Karpas-422 (cell line): ENCODE measurements around the gene PTGIS. TPM values are rescaled to one million over a fixed set of nuclear protein-coding genes. Genes with fewer than 3 reads are reported as not detected.
"Not testable (repeated sequence)": the region's sequence is repeated elsewhere in the genome, so short reads cannot be mapped to it uniquely, and the experiment has no call there.

Source experiments
- DNase-seq: peaks from one replicate; pipeline ENCODE4 v3.0.0-alpha.2; 2015
- H2AFZ ChIP-seq: fragments of 200-600 bp; sonication (generic); 2 replicates; pipeline ENCODE4 v1.6.1; 2014; ENCODE audit warnings: antibody characterized with exemption, low read length, mixed read lengths
- H3K27ac ChIP-seq: fragments of 200-600 bp; sonication (generic); 2 replicates; pipeline ENCODE4 v1.5.1; 2014; ENCODE audit warnings: mild to moderate bottlenecking, low read length, moderate library complexity
- H3K27me3 ChIP-seq: fragments of 200-600 bp; sonication (generic); 2 replicates; pipeline ENCODE4 v1.6.1; 2014; ENCODE audit warnings: low read length, mixed read lengths
- H3K36me3 ChIP-seq: fragments of 200-600 bp; sonication (generic); 2 replicates; pipeline ENCODE4 v1.6.1; 2014; ENCODE audit warnings: low read length, mixed read lengths; ENCODE audit not compliant: insufficient read depth
- H3K4me1 ChIP-seq: fragments of 200-600 bp; sonication (generic); 2 replicates; pipeline ENCODE4 v1.6.1; 2014; ENCODE audit warnings: mild to moderate bottlenecking, low read length, mixed read lengths
- H3K4me2 ChIP-seq: fragments of 200-600 bp; sonication (generic); 2 replicates; pipeline ENCODE4 v1.6.1; 2014; ENCODE audit warnings: low read length, low read depth, mild to moderate bottlenecking; ENCODE audit not compliant: poor library complexity, severe bottlenecking
- H3K4me3 ChIP-seq: fragments of 200-600 bp; sonication (generic); 2 replicates; pipeline ENCODE4 v1.5.1; 2014; ENCODE audit warnings: mild to moderate bottlenecking, antibody characterized with exemption, low read length, mixed read lengths
- H3K79me2 ChIP-seq: fragments of 200-600 bp; sonication (generic); 2 replicates; pipeline ENCODE4 v1.6.1; 2014; ENCODE audit warnings: mild to moderate bottlenecking, low read length, mixed read lengths
- H3K9ac ChIP-seq: fragments of 200-600 bp; sonication (generic); 2 replicates; pipeline ENCODE4 v1.6.0; 2014; ENCODE audit warnings: low read length
- H3K9me2 ChIP-seq: fragments of 200-600 bp; sonication (generic), shearing (Covaris generic); replicated peaks from 2 replicates; pipeline ENCODE4 v1.6.0; 2014; ENCODE audit warnings: mild to moderate bottlenecking, low read length, moderate library complexity; ENCODE audit not compliant: insufficient read depth
- H3K9me3 ChIP-seq: fragments of 300-700, 200-600 bp; sonication (generic); 2 replicates; pipeline ENCODE4 v1.6.1; 2014; ENCODE audit warnings: low read length, mixed read lengths
- H4K20me1 ChIP-seq: fragments of 200-600 bp; sonication (generic); 2 replicates; pipeline ENCODE4 v1.6.1; 2014; ENCODE audit warnings: mild to moderate bottlenecking, antibody characterized with exemption, low read length, low read depth; ENCODE audit not compliant: insufficient read depth
- total RNA-seq: library from RNA; depleted of rRNA; stranded (reverse); fragments of >200 nt; shearing (Covaris generic); gene quantifications from 2 replicates; pipeline ENCODE4 v1.2.3, GENCODE V29; 2014; ENCODE audit warnings: low replicate concordance

Gene PTGIS
- total RNA-seq, 1 experiment from 2014 or later: not detected

- not testable (repeated sequence) for H3K4me1 ChIP-seq, H3K9me2 ChIP-seq, H3K9ac ChIP-seq, H2AFZ ChIP-seq, H3K27ac ChIP-seq, DNase-seq, H3K27me3 ChIP-seq, H3K36me3 ChIP-seq, H3K79me2 ChIP-seq, H3K9me3 ChIP-seq, H3K4me2 ChIP-seq, H3K4me3 ChIP-seq, H4K20me1 ChIP-seq
Measured at GRCh38 chr20:49611539-49612126, 43.7 kb upstream of the PTGIS start.

- Histone ChIP-seq H4K20me1 (peaks cover 4% of the 10 kb centered on the region; the same call in 1 of the 2 replicates), H3K4me3 (no peak overlapping the region), H3K9me2 (no peaks in the 10 kb centered on the region), H3K4me1 (peaks cover 10% of the 10 kb centered on the region), H3K79me2 (no peaks in the 10 kb centered on the region), H3K27me3 (no peaks in the 10 kb centered on the region), H3K27ac (no peak overlapping the region), H3K9me3 (no peaks in the 10 kb centered on the region), H3K4me2 (peak overlapping the region; percentile 14), H2AFZ (no peak overlapping the region), H3K9ac (no peak overlapping the region), H3K36me3 (no peaks in the 10 kb centered on the region)
- peak; percentile 88 for DNase-seq
Measured at GRCh38 chr20:49610691-49611538, 43.0 kb upstream of the PTGIS start.

DNA sequence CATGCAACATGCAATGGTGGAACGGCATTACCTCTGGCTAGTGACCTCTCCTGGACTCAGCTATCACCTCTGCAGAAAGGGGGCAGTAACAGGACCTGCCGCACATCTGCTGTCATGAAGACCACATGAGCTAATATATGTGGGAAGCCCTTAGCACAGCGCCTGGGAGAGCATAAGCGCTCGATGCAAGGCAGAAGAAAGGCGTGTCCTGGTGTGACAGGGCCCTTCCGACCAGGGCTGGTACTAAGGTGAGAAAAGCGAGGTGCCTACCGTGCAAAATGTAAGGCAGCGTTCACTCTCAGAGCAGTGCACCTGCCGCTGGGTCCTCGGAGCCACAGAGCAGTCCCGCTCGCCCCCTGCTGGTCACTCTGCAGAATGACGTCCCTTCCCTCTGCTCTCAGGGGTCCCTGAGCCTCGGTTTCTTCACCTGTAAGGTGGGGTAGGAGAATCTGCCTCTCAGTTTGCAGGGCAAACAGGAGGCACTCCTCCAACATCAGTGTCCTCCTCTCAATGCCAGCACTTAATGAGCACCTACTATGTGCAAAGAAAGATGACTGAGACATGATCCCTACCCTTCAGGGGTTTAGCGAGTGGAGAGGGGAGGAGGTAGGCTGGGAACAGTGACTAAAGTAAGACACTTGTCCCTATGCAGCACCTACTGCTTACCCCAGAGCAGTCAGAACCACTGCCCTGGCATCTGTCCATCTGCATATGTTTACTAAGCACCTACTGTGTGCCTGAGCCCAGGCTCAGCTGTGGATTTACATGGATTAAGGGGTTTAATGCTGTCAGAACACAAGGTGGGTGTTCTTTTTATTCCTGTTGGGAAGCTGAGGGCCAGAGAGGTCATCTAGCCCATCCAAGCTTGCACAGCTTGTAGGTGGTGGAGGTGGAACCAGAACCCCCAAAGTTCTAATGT is 41.1 kb upstream of the PTGIS start:
- Histone ChIP-seq H3K27ac (no peak overlapping the region), H3K79me2 (no peaks in the 10 kb centered on the region), H3K9me3 (no peaks in the 10 kb centered on the region), H3K4me1 (peaks cover 27% of the 10 kb centered on the region), H3K4me2 (no peak overlapping the region), H3K36me3 (no peaks in the 10 kb centered on the region), H3K4me3 (no peak overlapping the region), H4K20me1 (peaks cover 4% of the 10 kb centered on the region; the same call in 1 of the 2 replicates), H2AFZ (no peak overlapping the region), H3K27me3 (no peaks in the 10 kb centered on the region), H3K9me2 (no peaks in the 10 kb centered on the region), H3K9ac (no peak overlapping the region)
- peak; percentile 89 for DNase-seq

GRCh38 chr20:49607568-49607967 is 39.6 kb upstream of the PTGIS start:
- Histone ChIP-seq H3K4me2 (no peak overlapping the region), H2AFZ (no peak overlapping the region), H3K27me3 (no peaks in the 10 kb centered on the region), H3K36me3 (no peaks in the 10 kb centered on the region), H3K79me2 (no peaks in the 10 kb centered on the region), H3K4me1 (peaks cover 33% of the 10 kb centered on the region), H4K20me1 (peaks cover 9% of the 10 kb centered on the region; the same call in 1 of the 2 replicates), H3K27ac (no peak overlapping the region), H3K4me3 (no peak overlapping the region), H3K9ac (no peak overlapping the region), H3K9me3 (no peaks in the 10 kb centered on the region), H3K9me2 (no peaks in the 10 kb centered on the region)
- DNase-seq: no peak

DNA sequence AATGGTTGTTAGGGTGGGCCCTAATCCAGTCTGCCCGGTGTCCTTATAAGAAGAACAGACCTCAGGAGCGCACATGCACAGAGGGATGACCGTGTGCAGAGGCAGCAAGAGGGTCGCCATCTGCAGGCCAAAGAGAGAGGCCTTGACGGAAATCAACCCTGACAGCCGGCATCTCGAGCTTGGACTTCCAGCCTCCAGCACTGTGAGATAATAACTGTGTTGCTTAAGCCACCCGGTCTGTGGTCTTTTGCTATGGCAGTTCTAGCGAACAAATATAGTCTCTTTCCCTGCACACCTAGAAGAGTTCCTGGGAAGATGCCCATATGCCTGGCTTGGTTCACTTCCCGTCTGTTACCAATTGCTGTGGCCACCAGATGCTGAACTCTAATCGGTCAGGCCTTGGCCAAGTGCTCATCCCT is 35.3 kb upstream of the PTGIS start:
- peaks cover 28% of the 10 kb centered on the region for H3K4me1 ChIP-seq
- no peaks in the 10 kb centered on the region for H3K9me3 ChIP-seq
- no peak overlapping the region for H3K9ac ChIP-seq
- no peak overlapping the region for H3K4me2 ChIP-seq
- no peaks in the 10 kb centered on the region for H3K9me2 ChIP-seq
- H3K79me2 ChIP-seq: no peaks in the 10 kb centered on the region
- no peaks in the 10 kb centered on the region for H3K27me3 ChIP-seq
- no peaks in the 10 kb centered on the region for H3K36me3 ChIP-seq
- no peak overlapping the region for H3K4me3 ChIP-seq
- DNase-seq: no peak
- no peak overlapping the region for H3K27ac ChIP-seq
- no peak overlapping the region for H2AFZ ChIP-seq
- H4K20me1 ChIP-seq: peaks cover 5% of the 10 kb centered on the region; the same call in 1 of the 2 replicates

GRCh38 chr20:49602345-49603208 is 34.6 kb upstream of the PTGIS start:
- no peaks in the 10 kb centered on the region for H3K9me3 ChIP-seq
- no peak overlapping the region for H3K4me2 ChIP-seq
- peaks cover 28% of the 10 kb centered on the region for H3K4me1 ChIP-seq
- no peaks in the 10 kb centered on the region for H3K9me2 ChIP-seq
- no peak overlapping the region for H3K27ac ChIP-seq
- H3K4me3 ChIP-seq: no peak overlapping the region
- no peak for DNase-seq
- H3K79me2 ChIP-seq: no peaks in the 10 kb centered on the region
- H4K20me1 ChIP-seq: peaks cover 5% of the 10 kb centered on the region; the same call in 1 of the 2 replicates
- no peak overlapping the region for H3K9ac ChIP-seq
- H3K27me3 ChIP-seq: no peaks in the 10 kb centered on the region
- H2AFZ ChIP-seq: no peak overlapping the region
- no peaks in the 10 kb centered on the region for H3K36me3 ChIP-seq

GRCh38 chr20:49601153-49601924 is 33.4 kb upstream of the PTGIS start:
- Histone ChIP-seq H3K9me3 (no peaks in the 10 kb centered on the region), H3K4me3 (no peak overlapping the region)

More at GRCh38 chr20:49601153-49601924, 33.4 kb upstream of the PTGIS start:
- no peaks in the 10 kb centered on the region for H3K36me3 ChIP-seq
- H3K4me2 ChIP-seq: no peak overlapping the region
- no peak overlapping the region for H2AFZ ChIP-seq
- H3K27me3 ChIP-seq: no peaks in the 10 kb centered on the region
- H3K9ac ChIP-seq: no peak overlapping the region
- no peak overlapping the region for H3K27ac ChIP-seq
- DNase-seq: peak; percentile 29
- no peaks in the 10 kb centered on the region for H3K9me2 ChIP-seq
- H4K20me1 ChIP-seq: 0 out of 2 replicates have a peak, but pooled peaks cover 5% of the 10 kb centered on the region
- peaks cover 27% of the 10 kb centered on the region for H3K4me1 ChIP-seq
- H3K79me2 ChIP-seq: no peaks in the 10 kb centered on the region
